GM19324 (cell line): ENCODE measurements around the gene NRXN3.

Source experiments
- ATAC-seq: cut with Tn5 transposase; IDR thresholded peaks from one replicate; pipeline ENCODE4 v1.9.1; 2021; ENCODE audit warnings: mild to moderate bottlenecking, moderate library complexity; ENCODE audit not compliant: unreplicated experiment, low FRiP score

The NRXN3 gene

DNA sequence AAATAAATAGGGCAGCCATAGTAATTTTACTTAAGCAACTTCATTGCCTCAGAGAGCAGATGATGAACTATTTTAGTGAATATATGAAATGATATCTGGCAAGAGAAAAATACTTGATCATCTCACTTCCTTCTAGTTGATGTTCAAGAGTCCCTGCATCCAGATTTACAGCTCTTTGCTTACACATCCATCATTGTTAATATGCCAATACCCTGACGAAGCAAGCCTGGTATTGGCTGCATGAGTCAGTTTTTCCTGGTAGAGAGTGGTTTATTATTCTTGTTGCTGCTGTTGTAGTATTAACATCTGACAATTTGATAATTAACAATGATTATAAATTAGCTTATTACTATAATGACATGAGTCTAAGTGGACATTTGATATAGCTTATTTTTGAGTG is 681.9 kb downstream of the NRXN3 start:
- ATAC-seq, result no peak

DNA sequence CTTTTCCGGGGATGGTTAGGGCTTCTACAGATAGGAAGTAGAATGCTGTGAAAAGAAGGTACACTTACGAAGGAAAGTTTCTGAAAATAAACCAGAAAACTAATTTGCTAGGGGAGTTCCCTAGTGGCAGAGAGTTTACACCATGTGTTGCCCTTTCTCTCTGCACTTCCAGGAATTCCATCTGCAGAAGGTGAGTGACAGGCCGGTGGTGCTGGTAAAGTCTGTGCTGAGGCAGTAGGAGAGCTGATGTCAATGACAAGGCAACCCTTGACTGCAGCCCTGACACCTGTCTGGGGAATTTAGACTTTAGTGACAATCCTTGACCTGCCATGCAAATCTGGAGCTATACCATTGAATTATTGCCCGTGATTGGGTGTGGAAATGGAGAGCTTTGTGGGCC is 687.8 kb downstream of the NRXN3 start:
- no peak for ATAC-seq

DNA sequence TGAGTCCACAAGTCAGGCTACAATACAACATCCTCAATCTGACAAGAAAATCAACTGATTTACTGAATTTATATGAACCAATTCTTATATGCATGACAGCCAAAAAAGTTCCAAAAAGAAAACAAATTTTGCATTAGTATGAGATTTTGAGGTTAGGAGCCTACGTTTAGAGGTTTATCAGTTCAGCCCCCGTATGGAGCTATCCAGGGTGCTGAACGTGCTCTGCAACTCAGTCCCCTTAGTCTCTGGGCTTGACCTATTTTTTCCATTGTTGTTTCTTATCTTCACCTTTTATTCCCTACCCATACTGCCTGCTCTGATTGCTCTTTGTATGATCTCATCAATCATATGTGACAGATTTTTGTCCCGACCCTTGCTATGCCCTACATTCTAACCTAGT is 693.0 kb downstream of the NRXN3 start:
- ATAC-seq, result no peak

DNA sequence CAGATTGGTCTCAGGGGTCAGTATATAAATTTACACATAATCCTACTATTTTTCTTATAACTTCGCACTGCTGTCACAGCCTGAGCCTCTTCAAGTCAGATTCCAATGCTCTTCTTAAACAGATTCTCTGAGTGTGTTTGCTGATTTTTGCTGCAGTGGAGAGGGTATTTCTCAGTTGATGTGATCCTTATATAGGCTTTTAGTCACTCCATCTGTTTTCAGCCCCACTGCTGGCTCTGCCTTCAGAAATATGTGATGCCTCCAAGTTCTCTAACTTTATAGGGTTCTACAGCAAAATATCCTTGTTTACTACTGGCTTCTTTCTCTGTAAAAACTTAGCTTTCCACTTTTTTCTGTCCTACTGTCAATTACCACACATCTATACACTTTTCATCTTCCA is 702.7 kb downstream of the NRXN3 start:
- ATAC-seq, result no peak

DNA sequence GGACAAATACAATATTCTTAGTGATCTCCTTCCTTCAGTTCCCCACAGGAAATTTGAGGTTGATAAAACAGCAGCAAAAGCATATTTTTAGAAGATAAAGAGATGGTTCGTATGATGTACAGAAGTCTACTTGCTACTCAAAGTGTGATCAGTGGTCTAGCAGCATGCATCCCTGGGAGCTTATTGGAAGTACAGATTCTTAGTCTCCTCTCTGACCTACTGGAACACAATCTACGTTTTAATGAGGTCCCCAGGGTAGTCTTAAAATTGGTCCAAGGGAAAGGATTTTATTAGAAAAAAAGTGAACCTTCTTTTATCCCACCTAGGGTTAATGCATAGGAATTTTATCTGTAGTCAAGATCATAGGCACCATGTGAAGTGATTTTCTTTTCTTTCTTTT is 703.4 kb downstream of the NRXN3 start:
- no peak for ATAC-seq

DNA sequence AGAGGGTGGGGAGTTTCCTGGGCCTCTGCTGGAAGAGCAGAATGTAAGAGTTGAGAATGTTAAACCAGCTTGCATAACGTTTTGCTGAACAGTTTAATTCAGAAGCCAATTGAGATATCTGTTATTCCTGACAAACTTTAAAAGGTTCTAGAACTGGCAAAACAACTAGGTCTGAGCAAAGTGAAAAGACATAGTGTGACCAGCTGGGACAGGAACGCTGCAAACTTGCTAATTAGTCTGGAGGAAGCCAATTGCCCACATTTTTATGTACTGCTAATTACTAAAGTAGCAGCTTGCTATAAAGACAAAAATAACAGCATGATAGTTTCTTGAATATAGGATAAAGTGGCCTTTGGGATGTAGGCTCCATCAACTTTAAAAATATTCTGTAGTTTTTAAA is 704.9 kb downstream of the NRXN3 start:
- no peak for ATAC-seq

DNA sequence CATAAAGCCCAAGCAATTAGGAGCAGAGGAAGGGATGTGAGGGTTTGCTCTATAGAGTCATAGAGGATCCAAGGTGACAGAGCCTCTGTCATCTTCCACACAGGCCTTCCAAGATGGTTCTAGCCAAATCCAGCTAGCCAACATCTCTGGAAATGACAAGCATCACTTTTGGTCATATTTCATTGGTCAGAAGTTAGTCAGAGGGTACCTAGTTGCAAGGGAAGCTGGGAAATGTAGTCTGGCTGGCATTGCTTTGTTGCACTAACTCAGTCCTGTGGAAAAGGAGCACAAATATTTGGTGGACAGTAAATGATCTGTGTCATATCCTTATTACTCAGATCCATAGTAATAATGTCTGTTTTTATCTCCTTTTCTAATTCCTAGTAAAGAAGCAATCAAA is 715.7 kb downstream of the NRXN3 start:
- ATAC-seq, result no peak

DNA sequence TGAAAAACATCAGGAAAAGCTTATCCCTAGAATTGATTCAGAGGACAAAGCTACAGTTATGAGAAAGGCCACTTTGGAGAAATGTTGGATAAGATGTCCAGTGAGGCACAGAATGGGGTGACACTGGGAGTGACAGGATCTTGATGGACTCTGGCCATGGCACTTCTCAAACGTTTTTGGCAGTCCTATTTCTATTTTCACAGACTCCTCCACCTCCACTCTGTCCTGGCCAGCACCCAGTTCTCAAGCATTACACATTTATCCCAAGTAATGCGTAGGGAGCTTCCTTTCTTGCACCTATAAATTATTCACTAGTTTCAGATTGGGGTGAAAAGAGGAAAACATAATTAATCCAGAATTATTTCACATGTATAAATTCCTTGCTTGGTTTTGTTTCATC is 727.3 kb downstream of the NRXN3 start:
- no peak for ATAC-seq

DNA sequence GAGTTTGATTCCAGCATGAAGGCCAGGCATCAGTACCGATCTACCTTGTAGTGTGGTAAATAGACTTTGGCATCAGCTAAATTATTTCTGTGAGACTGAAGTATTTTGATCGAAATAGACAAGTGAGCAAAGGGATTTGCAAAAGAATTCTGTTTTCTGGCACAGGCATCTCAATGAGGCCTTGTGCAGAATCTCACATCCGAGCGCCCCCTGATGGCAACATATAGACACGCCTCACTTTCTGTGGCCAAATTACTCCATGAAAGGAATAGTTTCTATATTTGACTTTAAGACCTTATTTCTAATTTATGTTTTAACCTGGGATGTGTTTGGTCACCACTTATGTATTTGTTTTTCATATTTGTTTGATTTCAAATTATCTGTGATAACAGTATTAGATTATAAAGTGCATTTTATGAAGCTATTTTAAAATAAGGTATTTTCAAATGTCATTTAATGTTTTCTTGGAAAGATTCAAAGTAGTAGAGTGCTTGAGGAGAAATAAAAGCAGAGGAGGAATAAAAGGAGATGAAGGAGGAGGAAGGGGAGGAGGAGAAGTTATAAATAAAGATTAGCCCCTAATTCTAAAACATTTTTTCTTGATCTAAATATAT is 731.9 kb downstream of the NRXN3 start:
- no peak for ATAC-seq

DNA sequence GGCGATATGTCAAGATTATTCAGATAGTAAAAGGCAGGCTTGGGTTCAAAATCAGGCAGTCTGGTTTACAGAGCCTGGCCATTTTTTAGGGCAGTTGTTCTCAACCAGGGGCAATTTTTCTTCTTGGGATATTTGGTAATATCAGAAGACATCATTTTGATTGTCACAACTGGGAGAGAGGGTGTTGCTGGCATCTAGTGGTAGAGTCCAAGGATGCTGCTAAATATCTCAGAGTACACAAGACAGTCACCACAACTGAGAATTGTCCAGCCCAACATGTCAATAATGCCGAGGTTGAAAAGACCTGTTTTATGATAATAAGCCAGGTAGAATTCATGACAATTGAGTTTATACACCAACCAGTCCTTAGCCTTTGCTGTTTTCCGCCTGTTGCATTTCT is 733.9 kb downstream of the NRXN3 start:
- ATAC-seq, result no peak

DNA sequence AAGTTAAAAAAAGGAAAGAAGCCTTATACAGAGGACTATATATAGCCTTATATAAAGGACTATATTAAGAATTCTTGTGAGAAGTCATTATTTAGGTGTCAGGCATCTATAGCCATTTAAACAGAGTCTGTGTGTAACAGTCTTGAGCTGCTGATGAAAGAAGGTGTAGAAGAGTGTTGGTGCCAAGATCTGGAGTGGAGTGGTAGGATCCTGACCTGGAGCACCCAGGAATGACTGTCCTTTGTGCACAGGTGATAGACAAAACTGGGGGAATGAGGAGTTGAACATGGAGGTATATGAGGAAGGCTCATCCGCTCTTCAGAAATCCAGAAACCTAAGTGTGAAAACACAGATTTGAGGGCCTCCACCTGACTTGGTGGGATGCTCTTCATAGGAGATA is 747.3 kb downstream of the NRXN3 start:
- ATAC-seq, result no peak

DNA sequence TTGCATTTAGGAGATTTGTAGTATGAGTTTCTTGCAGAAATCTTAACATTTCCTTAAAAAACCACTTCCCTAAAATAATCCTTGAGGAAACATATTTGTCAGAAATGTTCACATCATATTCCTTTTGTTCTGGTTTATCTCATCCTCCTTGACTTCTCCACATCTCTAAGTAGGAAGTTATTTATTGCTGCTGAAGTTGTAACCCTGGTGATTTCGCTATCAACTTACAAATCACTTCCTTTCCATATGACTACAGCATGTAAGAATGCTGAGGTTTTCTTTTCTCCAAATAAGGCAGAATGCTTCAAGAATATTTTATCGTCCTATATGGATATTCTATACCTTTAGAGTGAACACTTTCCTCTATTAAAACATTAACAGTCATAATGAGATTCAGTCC is 751.7 kb downstream of the NRXN3 start:
- no peak for ATAC-seq

DNA sequence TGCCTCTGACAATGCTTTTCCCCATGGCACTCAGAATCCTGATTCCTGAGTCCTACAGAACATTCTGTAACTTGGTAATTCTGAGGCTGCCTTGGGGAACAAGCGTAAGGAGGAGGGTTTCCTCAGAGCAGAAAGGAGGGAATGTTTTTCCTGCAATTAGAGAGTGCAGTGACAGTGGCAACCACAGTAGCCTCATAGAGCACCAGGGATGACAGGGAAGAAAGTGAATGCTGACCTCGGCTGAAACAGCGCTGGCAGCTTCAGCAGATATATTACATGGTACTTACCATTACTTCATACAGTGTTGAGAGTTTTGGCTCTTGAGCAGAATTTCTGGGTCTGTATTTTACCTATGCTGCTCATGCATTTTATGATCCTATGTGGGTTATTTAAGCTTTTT is 757.1 kb downstream of the NRXN3 start:
- no peak for ATAC-seq

DNA sequence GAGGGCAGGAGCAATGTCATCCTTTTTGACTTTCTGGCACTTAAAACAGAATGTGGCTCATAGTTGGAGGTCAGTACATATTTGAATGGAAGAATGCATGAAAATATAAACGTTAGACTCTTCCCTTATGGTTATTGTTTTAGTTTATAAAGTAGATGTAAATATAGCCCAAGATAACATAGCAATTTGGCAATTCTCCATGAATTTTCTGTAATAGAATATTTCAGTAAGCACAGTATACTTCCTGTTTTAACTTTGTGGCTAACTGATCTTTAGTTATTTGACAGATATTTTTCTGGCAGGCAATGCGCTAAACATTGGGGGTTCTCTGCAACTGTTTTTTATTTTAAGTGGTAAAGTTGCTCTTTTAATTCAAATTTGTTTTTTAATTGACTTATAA is 763.0 kb downstream of the NRXN3 start:
- ATAC-seq, result no peak

DNA sequence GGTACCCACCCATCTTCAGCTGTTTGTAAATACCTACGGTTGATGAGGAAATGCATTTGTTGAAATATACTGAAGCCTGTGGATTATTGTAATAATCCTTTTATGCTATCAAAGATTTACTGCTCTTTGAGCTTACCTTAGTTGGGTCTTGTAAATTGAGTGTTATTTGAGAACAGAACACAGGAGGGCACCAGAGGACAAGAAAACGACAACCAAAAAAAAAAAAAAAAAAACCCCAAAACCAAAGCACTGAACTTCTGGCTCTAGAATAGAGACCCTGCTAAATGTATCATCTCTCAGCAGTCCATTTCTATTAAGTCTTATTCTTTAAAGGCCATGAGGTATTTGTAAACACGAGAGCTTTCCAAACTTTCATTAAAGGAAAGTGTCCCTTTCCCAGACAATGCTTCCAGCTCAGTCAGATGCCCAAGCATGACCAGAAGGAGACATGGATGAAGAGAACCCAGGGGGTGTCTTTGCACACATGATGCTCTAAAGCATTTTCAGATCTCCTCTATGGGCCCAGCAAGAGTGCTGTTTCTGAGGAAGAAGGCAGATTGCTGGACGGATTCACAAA is 763.9 kb downstream of the NRXN3 start:
- ATAC-seq, result no peak

DNA sequence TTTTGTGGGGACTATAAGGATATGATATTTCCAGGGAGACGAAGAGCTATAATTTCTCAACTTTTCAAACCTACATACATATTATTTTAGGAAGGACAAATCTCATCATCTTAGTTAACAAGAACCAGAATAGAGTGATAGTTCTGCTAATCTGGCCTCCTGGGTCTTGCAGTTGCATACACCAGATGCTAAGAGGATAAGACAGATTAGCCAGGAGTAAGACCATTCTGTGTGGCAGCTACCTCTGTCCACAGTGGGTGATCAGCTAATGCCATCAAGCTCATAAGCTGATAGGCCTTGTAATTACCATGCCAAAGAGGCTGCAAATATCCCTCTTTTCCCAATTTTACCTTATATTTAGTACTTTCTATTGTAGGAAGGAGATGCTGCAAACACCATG is 776.8 kb downstream of the NRXN3 start:
- no peak for ATAC-seq

DNA sequence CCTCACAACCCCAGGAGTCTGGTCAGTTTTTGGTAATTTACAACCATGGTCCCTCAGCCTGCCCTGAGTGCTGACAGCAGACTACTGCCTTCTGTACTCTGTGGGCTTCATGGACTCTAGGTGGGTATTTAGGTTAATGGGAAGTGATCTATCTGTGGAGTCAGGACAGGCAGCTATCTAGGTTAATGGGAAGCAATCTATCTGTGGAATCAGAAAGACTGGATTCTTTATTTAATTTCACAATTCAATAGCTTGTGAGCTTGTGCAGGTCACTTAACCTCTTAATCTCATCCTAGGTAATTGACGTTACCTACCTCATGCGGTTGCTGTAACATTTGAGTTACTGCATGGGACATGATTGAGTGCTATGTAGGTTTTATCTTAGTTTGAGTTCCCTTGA is 777.5 kb downstream of the NRXN3 start:
- no peak for ATAC-seq

DNA sequence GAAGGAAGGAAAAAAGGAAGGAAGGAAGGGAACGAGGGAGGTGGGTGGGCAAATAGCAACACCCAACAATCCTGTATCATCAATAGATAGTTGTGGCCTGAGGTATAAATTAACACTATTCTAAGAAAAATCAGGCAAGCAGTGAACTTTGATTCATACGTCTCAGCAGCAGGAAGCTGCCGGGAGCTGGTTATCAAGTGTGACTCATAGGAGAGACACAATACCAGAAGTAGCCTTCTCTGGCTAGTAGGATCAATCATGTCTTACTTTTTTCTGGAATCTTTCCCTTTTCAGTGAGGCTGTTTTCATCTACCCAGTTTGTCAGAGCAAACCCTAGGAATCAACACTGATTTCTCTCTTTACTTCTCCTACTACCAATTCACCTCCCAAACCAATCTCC is 780.5 kb downstream of the NRXN3 start:
- ATAC-seq, result no peak

DNA sequence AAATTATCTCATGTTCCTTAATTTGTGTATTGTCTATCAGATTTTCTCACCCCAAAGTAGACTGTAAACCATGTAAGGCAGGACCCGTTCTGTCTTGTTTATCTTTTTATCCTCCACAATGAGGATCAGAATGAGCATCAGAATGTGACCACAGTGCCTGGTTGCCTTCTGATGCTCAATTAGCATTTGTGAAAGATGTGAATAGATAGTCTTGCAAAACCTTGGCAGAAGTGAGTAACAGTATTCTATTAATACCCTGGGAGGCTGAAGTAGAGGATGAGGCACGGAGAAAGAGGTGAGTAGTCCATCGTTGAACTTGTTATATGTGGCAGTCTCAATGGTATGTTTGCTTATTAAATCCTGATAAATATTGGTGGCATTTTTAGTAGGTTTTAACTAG is 781.4 kb downstream of the NRXN3 start:
- no peak for ATAC-seq

DNA sequence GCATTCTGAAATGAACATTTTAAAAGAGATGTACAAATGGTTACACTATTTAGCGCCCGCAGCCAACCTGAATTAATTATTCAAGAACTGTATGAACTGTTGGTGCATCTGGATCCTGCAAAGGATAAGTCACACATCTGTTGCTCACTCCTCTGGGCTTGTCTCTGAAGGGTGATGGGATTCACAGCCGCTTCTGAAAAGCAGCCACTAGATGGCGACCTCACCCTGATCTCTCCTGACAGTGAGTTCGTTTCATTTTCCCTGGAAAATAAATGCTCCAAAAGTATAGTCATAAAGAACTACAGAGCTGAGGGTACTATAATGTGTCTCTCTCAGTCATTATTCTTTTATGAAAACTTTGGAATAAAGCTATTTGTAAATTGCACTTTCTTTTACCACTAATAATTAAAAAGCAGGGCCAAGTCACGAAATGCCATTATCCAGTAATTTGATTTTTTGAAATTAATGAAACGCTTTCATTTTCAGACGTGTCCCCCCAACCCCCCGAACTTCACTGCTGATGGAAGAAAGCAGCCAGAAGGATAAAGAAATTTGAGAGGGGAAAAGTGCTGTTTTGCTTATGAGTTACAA is 789.6 kb downstream of the NRXN3 start:
- no peak for ATAC-seq

DNA sequence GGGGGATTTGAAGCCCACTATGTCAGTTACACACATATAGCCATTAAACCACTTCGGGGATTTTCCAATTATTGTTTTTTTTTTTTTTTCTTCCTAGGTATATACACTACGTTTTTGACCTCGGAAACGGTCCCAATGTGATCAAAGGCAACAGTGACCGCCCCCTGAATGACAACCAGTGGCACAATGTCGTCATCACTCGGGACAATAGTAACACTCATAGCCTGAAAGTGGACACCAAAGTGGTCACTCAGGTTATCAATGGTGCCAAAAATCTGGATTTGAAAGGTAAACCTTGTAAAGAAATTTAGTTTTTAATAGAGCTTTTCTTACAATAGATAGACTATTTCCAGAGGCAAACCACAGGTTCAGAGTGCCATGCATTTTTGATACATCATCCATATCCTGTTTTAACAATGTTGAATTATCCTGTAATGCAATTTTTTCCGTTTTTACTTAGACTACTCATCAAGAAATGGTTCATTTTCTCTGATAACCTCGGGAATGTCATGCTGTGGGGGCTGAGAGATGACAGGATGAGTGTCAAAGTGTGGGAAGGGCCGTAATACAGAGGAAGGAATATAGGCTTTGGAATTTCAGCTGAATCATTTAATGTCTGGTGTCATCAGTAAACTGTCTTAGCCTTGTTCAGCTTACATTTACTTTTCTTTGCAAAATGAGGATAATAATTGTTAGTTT is 797.1 kb downstream of the NRXN3 start:
- no peak for ATAC-seq

DNA sequence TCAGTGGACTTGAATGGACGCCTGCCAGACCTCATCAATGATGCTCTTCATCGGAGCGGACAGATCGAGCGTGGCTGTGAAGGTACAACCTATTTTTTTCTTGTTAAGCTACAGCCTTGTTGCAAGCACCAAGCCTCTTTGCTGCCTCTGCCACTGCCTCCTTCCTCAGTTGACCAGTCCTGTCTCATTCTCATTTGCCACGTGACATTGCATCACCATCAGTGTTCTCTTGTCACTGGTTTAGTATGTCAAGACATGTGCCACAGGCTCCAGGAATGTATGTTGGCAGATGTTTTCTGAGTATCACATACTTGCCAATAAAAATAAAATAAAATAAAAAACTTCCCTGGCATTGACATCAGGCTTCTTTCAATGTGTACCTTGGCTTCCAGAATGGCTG is 798.1 kb downstream of the NRXN3 start:
- ATAC-seq, result no peak
